Colon (tissue), 2 donors: ENCODE data around the gene SORCS2.
"Not testable (repeated sequence)": the region's sequence is repeated elsewhere in the genome, so short reads cannot be mapped to it uniquely, and the experiment has no call there.

Source experiments
- FAIRE-seq: peaks from 2 replicates; lab custom pipeline; 2012; peaks lifted over from hg19 to GRCh38; lab: Jason Lieb, UNC
- donor health status: control.
- donor health status: control.

Gene SORCS2

DNA sequence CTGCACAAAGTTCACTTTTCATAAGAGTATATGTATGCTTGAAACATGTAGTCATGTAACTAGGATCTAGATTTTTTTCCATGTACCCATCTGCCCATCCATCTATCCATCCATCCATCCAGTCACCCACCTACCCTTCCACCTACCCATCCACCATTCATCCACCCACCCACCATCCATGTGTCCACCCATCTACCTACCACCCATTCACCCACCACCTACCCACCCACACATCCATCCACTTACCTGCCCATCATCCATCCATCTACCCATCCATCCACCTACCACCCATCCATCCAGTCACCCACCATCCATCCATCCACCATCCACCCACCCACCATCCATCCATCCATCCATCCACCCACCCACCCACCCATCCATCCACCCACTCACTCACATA, 364.2 kb downstream of the SORCS2 start:
- no peak for FAIRE-seq

- FAIRE-seq: no peak
These were observed 365.1 kb downstream of the SORCS2 start for GRCh38 chr4:7557456-7557855.

DNA sequence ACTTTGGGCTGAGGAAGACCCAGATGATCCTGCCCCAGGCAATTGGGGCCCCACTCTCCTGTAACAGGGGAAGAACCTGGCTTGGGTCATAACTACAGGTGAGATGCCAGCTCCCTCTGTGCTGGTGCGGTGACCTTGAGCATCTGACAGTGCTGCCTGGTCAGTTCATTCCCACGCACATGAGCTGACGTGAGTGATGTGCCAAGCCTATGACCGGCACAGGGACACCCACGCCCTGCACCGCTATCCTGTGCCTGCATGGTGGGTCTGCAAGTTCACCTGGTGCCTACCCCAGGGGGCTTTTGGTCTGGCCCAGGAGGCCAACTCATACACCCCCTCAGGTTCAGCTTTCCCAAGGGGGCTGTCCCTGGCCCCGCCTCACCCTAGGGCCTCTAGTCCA, 366.1 kb downstream of the SORCS2 start:
- no peak for FAIRE-seq

DNA sequence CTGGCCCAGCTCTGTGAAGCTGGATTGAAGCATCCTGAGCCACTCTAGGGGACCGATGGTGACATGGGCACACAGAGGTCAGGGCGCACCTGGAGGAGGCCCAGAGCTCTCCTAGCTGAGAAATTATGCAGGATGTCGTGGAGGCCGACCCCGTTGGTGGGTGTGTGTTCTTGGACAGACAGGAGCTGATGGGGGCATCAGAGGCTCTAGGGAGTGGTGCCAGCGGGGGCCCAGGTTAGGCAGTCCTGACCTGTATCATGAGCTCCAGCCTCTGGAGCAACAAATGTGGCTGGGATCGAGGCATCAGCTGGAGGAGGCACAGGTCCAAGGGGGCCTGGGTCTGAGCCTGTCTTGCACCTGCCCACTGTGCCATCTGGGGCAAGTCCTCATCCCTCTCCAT, 367.0 kb downstream of the SORCS2 start:
- FAIRE-seq: no peak

GRCh38 chr4:7559741-7560395, 367.5 kb downstream of the SORCS2 start:
- FAIRE-seq: no peak

DNA sequence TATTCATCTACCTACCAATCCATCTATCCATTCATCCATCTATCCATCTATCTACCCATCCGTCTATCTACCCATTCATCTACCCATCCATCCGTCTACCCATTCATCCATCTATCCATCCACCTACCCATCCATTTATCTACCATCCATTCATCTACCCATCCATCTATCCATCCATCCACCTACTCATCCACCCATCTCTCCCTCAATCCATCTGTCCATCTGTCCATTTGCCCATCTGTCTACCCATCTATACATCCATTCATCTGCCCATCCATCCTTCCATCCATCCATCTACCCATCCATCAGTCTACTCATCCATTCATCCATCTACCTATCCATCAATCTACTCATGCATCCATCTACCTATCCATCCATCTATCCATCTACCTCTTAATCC, 369.2 kb downstream of the SORCS2 start:
- no peak for FAIRE-seq

- FAIRE-seq: no peak
These were observed 371.9 kb downstream of the SORCS2 start for GRCh38 chr4:7564242-7564641.

DNA sequence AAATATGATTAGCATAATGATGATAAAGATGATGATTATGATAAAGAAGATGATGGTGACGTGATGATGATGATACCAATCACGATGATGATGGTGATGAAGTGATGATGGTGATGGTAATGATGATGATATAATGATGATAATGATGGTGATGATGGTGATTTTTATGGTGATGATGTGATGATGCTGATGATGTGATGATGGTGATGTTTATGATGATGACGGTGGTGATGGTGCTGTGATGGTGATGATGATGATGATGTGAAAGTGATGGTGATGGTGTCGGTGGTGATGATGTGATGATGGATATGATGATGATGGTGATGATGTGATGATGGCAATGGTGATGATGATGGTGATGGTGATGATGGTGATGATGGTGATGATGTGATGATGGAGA, 373.1 kb downstream of the SORCS2 start:
- no peak for FAIRE-seq

DNA sequence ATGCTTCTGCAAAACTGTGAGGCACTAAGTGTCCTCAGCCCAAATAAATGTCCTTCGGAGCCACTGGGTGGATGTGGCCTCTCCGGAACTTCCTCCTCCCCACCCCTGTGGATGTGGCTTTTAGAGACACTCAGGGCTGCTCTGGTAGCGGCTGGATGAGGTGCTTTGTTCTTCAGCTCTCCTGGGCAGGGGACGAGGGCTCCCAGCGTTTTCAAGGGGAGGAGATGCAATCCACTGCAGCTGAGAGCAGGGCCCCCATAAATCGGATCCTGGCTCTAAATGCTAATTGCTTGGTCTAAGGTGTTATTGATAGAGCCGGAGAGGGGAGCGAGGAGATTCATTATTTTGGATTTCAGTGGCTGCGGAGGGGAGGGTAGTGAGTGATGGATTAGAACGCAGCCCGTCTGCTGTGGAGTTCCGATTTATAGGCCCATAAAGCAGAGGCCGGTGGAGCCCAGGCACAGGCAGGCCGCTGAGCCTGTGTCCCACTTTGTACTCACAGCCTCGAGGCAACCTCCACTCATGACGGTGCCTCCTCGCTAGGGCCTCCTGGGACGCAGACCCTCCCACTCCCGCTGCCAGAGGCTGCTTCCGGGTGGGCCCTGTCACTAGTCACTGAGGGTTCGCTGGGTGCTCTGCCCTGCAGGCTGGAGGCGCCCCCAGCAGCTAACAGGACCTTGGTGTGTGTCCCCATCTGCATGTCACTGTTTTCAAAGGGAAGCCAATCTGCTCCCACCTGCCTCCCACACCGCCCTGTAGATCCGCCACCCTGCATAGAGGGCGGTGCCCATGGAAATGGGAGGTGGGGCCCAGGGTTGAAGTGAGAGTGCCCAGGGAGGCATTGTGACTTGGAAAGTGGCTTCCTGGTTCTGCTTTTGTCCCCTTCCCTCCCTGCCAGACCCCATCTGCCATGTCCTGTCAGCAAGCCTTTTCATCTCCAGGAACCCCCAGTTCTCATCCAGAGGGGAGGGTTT, 377.8 kb downstream of the SORCS2 start:
- FAIRE-seq: no peak

DNA sequence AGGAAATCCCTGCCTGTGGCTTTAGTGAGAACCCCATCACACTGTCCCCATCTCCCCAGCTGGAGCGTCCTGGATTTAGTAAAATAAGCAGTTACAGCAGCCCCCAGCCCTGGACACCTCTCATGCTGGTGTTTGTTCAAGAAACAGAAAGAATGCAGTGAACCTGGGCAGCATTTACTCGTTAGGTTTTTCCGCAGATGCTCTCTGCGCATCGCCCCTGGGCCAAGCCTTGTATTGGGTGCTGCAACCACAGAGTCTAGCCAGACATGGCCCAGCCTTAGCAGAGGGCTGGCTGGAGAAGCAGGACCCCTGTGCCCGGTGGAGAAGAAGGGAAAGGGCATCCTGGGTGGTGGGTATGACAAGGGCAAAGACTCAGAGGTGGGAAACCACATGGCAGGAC, 378.7 kb downstream of the SORCS2 start:
- no peak for FAIRE-seq

DNA sequence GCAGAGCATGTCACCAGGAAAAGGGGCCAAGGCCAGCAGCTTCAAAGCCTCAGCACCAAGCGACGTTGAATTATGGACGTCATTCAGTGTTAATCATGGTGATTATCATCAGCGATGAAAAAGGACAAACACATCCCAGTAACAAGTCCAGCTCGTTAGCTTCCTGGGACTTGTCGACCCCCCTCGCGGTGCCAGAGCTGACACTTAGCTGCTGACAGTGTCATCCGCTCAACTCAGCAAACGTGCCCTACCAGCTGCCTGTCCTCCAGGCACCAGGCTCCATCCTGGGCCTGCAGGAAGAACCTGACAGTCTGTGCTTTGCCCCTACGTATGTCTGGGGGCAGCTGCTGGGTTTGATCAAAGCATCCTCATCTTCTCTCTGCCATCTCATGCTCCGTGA, 379.4 kb downstream of the SORCS2 start:
- FAIRE-seq: no peak

GRCh38 chr4:7572894-7573293, 380.6 kb downstream of the SORCS2 start:
- FAIRE-seq: no peak

- no peak for FAIRE-seq
These were observed 381.3 kb downstream of the SORCS2 start for GRCh38 chr4:7573576-7574091.

DNA sequence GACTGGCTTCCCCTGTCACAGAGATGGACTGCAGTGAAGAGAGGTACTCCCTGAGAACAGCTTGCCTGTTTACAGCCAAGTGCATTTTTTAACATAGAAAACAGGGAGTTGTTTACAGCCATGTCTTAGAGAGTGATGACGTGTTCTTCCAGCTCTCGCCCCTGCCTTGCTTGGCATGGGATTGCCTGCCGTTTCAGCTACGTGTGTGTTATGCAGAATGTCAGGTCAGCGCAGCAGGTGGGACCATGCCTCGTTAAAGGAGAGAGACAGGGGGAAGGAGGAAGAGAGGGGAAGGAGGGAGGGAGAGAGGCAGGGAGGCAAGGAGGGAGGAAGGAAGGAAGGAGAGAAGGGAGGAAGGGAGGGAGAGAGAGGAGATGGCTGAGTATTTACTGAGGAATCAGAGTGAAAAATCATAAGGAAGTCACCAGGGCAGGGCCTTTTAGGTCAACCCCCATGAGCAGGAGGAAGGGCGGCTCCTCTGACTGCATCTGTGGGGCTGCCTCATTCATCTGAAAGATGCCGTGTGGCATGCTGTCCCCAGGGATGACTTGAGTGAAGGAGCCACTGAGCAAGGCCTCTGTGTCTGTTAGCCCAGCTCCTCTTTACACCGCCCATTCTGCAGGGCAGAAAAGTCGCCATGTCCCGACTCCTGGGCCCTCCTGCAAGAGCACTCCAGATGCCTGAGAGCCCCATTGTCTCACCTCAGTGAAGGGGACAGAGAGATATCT, 382.1 kb downstream of the SORCS2 start:
- no peak for FAIRE-seq

GRCh38 chr4:7575426-7575825, 383.1 kb downstream of the SORCS2 start:
- no peak for FAIRE-seq

DNA sequence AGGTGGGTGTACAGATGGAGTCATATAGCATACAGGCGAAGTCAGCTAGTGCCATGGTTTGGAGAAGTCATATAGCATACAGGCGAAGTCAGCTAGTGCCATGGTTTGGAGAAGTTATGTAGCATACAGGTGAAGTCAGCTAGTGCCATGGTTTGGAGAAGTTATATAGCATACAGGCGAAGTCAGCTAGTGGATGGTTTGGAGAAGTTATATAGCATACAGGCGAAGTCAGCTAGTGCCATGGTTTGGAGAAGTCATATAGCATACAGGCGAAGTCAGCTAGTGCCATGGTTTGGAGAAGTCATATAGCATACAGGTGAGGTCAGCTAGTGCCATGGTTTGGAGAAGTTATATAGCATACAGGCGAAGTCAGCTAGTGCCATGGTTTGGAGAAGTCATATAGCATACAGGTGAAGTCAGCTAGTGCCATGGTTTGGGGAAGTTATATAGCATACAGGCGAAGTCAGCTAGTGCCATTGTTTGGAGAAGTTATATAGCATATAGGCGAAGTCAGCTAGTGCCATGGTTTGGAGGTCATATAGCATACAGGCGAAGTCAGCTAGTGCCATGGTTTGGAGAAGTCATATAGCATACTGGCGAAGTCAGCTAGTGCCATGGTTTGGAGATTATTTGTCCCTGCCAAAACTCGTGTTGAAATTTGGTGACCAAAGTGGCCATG, 385.2 kb downstream of the SORCS2 start:
- not testable (repeated sequence) for FAIRE-seq

DNA sequence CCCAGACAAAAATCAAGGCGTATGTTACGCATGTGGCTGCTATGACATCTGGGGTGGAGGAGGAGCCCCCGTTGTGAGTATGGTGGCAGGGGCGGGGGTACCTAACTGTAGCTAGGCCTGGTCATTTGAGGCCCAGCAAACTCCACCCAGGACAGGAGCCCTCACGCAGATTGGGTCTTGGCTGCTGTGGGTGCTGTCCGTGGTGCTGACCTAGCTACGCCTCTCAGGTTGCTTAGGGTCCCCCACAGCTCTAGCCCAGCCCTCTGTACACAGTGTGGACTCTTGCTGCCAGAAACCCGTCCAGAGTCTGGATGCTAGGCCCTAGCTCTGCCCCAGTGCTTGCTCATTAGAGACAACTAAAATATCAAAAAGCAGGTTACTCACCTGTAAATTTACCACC, 389.1 kb downstream of the SORCS2 start:
- FAIRE-seq: no peak

GRCh38 chr4:7582313-7583097, 390.2 kb downstream of the SORCS2 start:
- FAIRE-seq: no peak

DNA sequence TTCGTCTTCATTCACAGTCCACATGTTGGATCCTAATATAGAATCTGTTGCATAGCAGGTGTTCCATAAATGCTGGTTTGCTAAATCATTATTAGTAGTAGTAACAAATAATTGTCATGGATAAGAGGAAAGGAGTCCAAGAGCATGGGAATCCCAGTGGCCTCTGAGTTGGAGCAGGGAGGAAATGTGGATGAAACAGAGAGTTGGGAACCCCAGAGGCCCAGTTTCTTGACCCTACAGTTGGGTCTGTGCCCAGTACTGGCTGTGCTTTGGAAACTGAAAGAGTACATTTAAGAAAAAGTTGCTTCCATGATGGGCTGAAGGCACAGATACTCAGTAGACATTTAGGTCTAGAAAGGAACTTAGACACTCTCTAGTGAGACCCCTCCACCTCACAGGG, 391.8 kb downstream of the SORCS2 start:
- FAIRE-seq: no peak

DNA sequence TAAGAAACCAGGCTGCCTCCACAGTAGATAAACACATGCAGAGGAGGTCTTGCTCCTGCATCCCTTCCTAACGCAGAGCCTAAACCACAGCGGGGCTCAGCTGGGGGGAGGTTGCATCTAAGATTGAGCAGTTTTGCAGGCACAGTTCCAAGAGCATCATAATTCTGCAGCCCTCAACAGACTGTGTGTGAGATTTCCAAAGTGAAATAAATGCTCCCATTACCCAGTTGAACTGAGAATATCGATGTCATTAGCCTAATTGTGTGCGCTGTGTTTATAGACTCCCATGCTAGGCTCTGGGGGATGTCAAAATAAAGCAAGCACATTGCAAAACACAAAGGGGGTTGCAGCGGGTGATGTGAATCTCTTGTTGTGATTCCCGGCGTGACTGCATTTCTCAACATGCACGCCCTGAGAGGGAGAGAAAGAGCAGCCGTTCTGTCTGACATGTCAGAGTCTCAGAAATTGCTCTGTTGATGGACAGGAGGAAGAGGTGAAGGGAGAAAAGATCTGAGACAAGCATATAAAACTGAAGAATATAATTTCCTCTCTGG, 392.3 kb downstream of the SORCS2 start:
- no peak for FAIRE-seq

DNA sequence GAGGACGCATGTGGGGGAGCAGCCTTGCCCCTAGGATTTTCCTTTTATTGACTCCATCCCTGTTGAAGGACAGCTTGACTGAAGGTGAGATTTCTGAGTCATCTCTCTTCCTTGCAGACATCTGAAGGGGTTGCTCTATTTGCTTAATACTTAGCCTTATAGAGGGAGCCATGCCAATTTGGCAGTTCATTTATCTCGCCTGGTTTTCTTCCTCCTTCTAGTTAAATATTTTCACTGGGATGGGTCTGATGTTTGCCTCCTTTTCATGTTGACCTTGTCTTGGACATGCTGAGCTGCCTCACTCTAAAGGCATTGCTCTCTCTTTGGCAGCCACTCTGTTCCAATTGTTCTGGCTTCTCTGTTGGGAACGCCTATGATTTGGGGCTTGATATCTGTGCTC, 393.4 kb downstream of the SORCS2 start:
- FAIRE-seq: no peak
